Immature natural killer cell (primary cell): ENCODE results near the gene TTC34. TPM values are rescaled to one million over a fixed set of nuclear protein-coding genes. Genes with fewer than 3 reads are reported as not detected.

Experiments used
- DNase-seq, 3 donors: peaks; one replicate each; pipeline ENCODE4 v3.0.0; 2022; ENCODE audit warnings: mixed read lengths in 1 of 3
- H3K27ac Mint-ChIP-seq, 6 donors: one replicate each; pipeline ENCODE4 v1.8.0; 2020; ENCODE audit warnings: mixed read lengths in 6 of 6, mild to moderate bottlenecking in 5 of 6, inconsistent platforms in 4 of 6, moderate library complexity in 3 of 6
- H3K27me3 Mint-ChIP-seq, 3 donors: one replicate each; pipeline ENCODE4 v1.8.0; 2020 to 2021; ENCODE audit warnings: low read depth in 3 of 3, mild to moderate bottlenecking in 3 of 3, mixed read lengths in 3 of 3, moderate library complexity in 3 of 3, inconsistent platforms in 1 of 3
- H3K36me3 Mint-ChIP-seq, 3 donors: one replicate each; pipeline ENCODE4 v1.8.0; 2020; ENCODE audit warnings: mixed read lengths in 3 of 3, inconsistent platforms in 2 of 3, mild to moderate bottlenecking in 2 of 3
- H3K4me1 Mint-ChIP-seq, 2 donors: one replicate each; pipeline ENCODE4 v1.8.0; 2020; ENCODE audit warnings: inconsistent platforms in 2 of 2, mild to moderate bottlenecking in 2 of 2, mixed read lengths in 2 of 2, moderate library complexity in 1 of 2
- H3K4me3 Mint-ChIP-seq, 5 donors: one replicate each; pipeline ENCODE4 v1.8.0; 2020; ENCODE audit warnings: mild to moderate bottlenecking in 5 of 5, mixed read lengths in 5 of 5, inconsistent platforms in 3 of 5, moderate library complexity in 3 of 5
- H3K9me3 Mint-ChIP-seq, 6 donors: one replicate each; pipeline ENCODE4 v1.8.0; 2020; ENCODE audit warnings: mild to moderate bottlenecking in 6 of 6, mixed read lengths in 6 of 6, inconsistent platforms in 4 of 6, moderate library complexity in 3 of 6
- polyA plus RNA-seq, 3 donors: library from polyadenylated mRNA; unstranded; fragments of 300-500 nt; fragmentation: Illumina TruSeq; gene quantifications; one replicate each; pipeline ENCODE4 v1.2.3, GENCODE V29; 2021

Gene TTC34
- polyA plus RNA-seq, 3 donors from 2014 or later = 0.07 TPM; not detected in 2

- H3K4me1 Mint-ChIP-seq = no peaks in the 10 kb centered on the region
- no peak for DNase-seq
- no peaks in the 10 kb centered on the region for H3K36me3 Mint-ChIP-seq
- peaks cover 0 to 1% (median 0%) of the 10 kb centered on the region in 3 donors for H3K27me3 Mint-ChIP-seq
- H3K9me3 Mint-ChIP-seq = no peaks in the 10 kb centered on the region
- H3K27ac Mint-ChIP-seq = no peak overlapping the region
- H3K4me3 Mint-ChIP-seq = no peak overlapping the region
Measured at GRCh38 chr1:2604844-2605508, 196.5 kb downstream of the TTC34 start.

- Mint-ChIP-seq H3K27me3 (peaks cover 0 to 1% (median 0%) of the 10 kb centered on the region in 3 donors), H3K36me3 (no peaks in the 10 kb centered on the region), H3K9me3 (no peaks in the 10 kb centered on the region), H3K4me3 (no peak overlapping the region), H3K27ac (no peak overlapping the region), H3K4me1 (no peaks in the 10 kb centered on the region)
- DNase-seq = no peak
Measured at GRCh38 chr1:2604156-2604843, 197.2 kb downstream of the TTC34 start.

- Mint-ChIP-seq H3K27ac (no peak overlapping the region), H3K27me3 (peaks cover 0 to 1% (median 0%) of the 10 kb centered on the region in 3 donors), H3K4me1 (no peaks in the 10 kb centered on the region), H3K4me3 (no peak overlapping the region), H3K36me3 (no peaks in the 10 kb centered on the region), H3K9me3 (no peaks in the 10 kb centered on the region)
- DNase-seq = no peak
Measured at GRCh38 chr1:2603521-2604155, 197.9 kb downstream of the TTC34 start.

GRCh38 chr1:2602866-2603520, 198.5 kb downstream of the TTC34 start:
- no peak overlapping the region for H3K4me3 Mint-ChIP-seq
- no peaks in the 10 kb centered on the region for H3K9me3 Mint-ChIP-seq
- peaks cover 0 to 2% of the 10 kb centered on the region in 2 donors for H3K4me1 Mint-ChIP-seq
- H3K36me3 Mint-ChIP-seq = no peaks in the 10 kb centered on the region
- no peak overlapping the region for H3K27ac Mint-ChIP-seq
- DNase-seq = no peak
- H3K27me3 Mint-ChIP-seq = peaks cover 1 to 3% (median 2%) of the 10 kb centered on the region in 3 donors

- H3K27ac Mint-ChIP-seq = no peak overlapping the region
- no peak overlapping the region for H3K4me3 Mint-ChIP-seq
- no peak for DNase-seq
- H3K27me3 Mint-ChIP-seq = peaks cover 2 to 4% (median 3%) of the 10 kb centered on the region in 3 donors
- H3K9me3 Mint-ChIP-seq = no peaks in the 10 kb centered on the region
- peaks cover 0 to 2% of the 10 kb centered on the region in 2 donors for H3K4me1 Mint-ChIP-seq
- no peaks in the 10 kb centered on the region for H3K36me3 Mint-ChIP-seq
Measured at GRCh38 chr1:2602311-2602835, 199.1 kb downstream of the TTC34 start.

- Mint-ChIP-seq H3K4me3 (no peak overlapping the region), H3K27ac (no peak overlapping the region), H3K36me3 (no peaks in the 10 kb centered on the region), H3K9me3 (no peaks in the 10 kb centered on the region), H3K4me1 (peaks cover 0 to 2% of the 10 kb centered on the region in 2 donors), H3K27me3 (peaks cover 3 to 4% (median 4%) of the 10 kb centered on the region in 3 donors)
- DNase-seq = no peak
Measured at GRCh38 chr1:2601721-2602303, 199.7 kb downstream of the TTC34 start.

GRCh38 chr1:2598329-2598931, 203.1 kb downstream of the TTC34 start:
- H3K4me3 Mint-ChIP-seq = no peak overlapping the region
- H3K36me3 Mint-ChIP-seq = no peaks in the 10 kb centered on the region
- peaks cover 3 to 6% (median 4%) of the 10 kb centered on the region in 3 donors for H3K27me3 Mint-ChIP-seq
- no peak for DNase-seq
- H3K9me3 Mint-ChIP-seq = no peaks in the 10 kb centered on the region
- H3K4me1 Mint-ChIP-seq = peaks cover 0 to 2% of the 10 kb centered on the region in 2 donors
- no peak overlapping the region for H3K27ac Mint-ChIP-seq

GRCh38 chr1:2597441-2598328, 203.8 kb downstream of the TTC34 start:
- H3K36me3 Mint-ChIP-seq = no peaks in the 10 kb centered on the region
- peak in 2 of 3 donors; percentile 22 to 29 for DNase-seq
- H3K27me3 Mint-ChIP-seq = peaks cover 3 to 6% (median 4%) of the 10 kb centered on the region in 3 donors
- peaks cover 0 to 2% of the 10 kb centered on the region in 2 donors for H3K4me1 Mint-ChIP-seq
- H3K9me3 Mint-ChIP-seq = no peaks in the 10 kb centered on the region
- H3K4me3 Mint-ChIP-seq = no peak overlapping the region
- H3K27ac Mint-ChIP-seq = peak overlapping the region in 3 of 6 donors; percentile 30 to 49 (median 46)

- Mint-ChIP-seq H3K9me3 (no peaks in the 10 kb centered on the region), H3K36me3 (no peaks in the 10 kb centered on the region), H3K27me3 (peaks cover 3 to 6% (median 4%) of the 10 kb centered on the region in 3 donors), H3K4me1 (peaks cover 0 to 2% of the 10 kb centered on the region in 2 donors), H3K27ac (peak overlapping the region in 1 of 6 donors; percentile 30), H3K4me3 (no peak overlapping the region)
- no peak for DNase-seq
Measured at GRCh38 chr1:2596530-2597333, 204.8 kb downstream of the TTC34 start.

- Mint-ChIP-seq H3K4me1 (peaks cover 0 to 2% of the 10 kb centered on the region in 2 donors), H3K4me3 (no peak overlapping the region), H3K36me3 (no peaks in the 10 kb centered on the region), H3K27ac (no peak overlapping the region), H3K27me3 (peaks cover 3 to 6% (median 4%) of the 10 kb centered on the region in 3 donors), H3K9me3 (no peaks in the 10 kb centered on the region)
- no peak for DNase-seq
Measured at GRCh38 chr1:2595812-2596529, 205.5 kb downstream of the TTC34 start.

GRCh38 chr1:2595261-2595811, 206.2 kb downstream of the TTC34 start:
- Mint-ChIP-seq H3K4me1 (peaks cover 0 to 2% of the 10 kb centered on the region in 2 donors), H3K36me3 (no peaks in the 10 kb centered on the region), H3K4me3 (no peak overlapping the region), H3K9me3 (no peaks in the 10 kb centered on the region), H3K27ac (no peak overlapping the region), H3K27me3 (peaks cover 3 to 4% (median 4%) of the 10 kb centered on the region in 3 donors)
- DNase-seq = no peak
